ENCODE measurements around the gene GAB3.

- TF ChIP-seq, protein P1, sequence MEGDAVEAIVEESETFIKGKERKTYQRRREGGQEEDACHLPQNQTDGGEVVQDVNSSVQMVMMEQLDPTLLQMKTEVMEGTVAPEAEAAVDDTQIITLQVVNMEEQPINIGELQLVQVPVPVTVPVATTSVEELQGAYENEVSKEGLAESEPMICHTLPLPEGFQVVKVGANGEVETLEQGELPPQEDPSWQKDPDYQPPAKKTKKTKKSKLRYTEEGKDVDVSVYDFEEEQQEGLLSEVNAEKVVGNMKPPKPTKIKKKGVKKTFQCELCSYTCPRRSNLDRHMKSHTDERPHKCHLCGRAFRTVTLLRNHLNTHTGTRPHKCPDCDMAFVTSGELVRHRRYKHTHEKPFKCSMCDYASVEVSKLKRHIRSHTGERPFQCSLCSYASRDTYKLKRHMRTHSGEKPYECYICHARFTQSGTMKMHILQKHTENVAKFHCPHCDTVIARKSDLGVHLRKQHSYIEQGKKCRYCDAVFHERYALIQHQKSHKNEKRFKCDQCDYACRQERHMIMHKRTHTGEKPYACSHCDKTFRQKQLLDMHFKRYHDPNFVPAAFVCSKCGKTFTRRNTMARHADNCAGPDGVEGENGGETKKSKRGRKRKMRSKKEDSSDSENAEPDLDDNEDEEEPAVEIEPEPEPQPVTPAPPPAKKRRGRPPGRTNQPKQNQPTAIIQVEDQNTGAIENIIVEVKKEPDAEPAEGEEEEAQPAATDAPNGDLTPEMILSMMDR (IDR thresholded peaks at IDR 0.05), result no peak
- TF ChIP-seq POLR2A (IDR thresholded peaks at IDR 0.05), result no peak
- no peak for TF ChIP-seq POLR2AphosphoS5 (IDR thresholded peaks at IDR 0.05)
- TF ChIP-seq EP300 (IDR thresholded peaks at IDR 0.05), result no peak
These were observed 44.1 kb upstream of the GAB3 start for GRCh38 chrX:154795016-154795415.

Data from stomach (tissue), 4 donors.